GM18867 (cell line): ENCODE data around the gene ZNF334.

Source experiments
- ATAC-seq: cut with Tn5 transposase; IDR thresholded peaks from one replicate; pipeline ENCODE4 v1.9.1; 2021; ENCODE audit warnings: mild to moderate bottlenecking, moderate library complexity; ENCODE audit not compliant: unreplicated experiment

ZNF334 gene

DNA sequence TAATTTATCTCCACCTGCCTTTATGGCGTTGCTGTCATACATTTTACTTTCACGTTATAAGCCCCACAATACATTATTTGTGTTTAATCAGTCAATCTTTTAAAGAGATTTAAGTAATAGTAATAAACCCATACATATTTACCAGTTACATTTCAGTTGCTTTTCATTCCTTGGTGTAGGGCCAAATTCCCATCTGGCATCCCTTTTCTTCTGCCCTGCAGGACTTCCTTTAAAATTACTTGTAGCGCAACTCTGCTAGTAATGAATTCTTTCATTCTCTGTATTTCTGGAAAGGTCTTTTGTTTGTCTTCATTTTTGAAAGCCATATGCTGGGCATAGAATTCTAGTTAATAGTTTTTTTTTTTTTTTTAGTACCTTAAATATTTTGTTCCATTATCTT is 24.9 kb downstream of the ZNF334 start:
- ATAC-seq, result no peak

- ATAC-seq, result no peak
These were observed 25.7 kb downstream of the ZNF334 start for GRCh38 chr20:46487628-46488027.

- no peak for ATAC-seq
These were observed 27.9 kb downstream of the ZNF334 start for GRCh38 chr20:46485431-46485830.

DNA sequence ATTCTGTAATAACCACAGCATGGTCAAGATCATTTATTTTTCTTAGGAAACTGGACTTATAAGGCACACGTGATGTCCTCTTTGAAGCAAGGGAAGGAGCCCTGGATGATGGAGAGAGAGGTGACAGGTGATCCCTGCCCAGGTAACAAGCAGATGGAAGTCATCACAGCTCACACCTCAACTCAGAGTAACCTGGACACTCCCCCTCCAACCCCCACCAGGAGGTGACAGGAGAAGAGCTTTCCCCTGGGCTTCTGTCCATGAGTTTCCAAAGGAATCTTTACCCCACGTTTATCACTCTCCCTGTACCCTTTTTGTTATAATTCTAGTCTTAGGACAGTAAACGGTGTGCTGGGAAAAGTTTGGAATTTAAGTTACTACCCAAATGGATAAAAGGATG is 28.4 kb downstream of the ZNF334 start:
- ATAC-seq, result no peak

DNA sequence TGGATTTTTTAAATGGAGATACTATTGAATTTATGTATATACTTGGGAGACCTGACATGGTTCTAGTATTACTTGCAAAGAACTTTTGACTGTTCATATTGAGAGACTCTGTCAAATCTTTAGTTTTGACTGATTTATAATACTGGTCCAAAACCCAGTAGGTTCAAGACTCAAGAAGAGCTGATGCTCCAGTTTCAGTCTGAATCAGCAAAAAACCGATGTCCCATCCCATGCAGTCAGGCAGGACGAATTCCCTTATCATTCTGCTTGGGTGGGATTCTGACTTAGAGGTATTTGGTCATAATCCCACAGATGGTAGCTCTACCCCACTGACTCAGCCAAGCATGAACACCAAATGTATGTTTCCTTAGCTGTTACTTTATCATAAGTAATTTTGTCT is 29.5 kb downstream of the ZNF334 start:
- ATAC-seq, result no peak

DNA sequence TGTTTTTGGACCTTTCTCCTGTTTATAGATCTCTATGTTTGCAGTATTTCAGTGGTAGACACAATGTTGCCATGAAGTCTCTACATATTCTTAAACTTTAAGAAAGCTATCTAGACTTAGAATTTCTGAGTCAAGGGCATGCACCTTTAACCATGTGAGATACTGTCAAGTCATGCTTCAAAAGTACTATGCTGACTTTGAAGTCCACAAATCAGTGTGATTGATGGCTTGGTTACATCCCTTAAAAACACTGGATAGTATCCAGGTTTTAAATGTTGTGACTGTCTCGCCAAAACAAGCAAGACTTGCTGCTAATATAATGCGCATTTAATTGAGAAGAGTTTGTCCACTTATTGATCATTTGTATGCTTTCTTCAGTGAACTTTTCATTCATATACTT is 30.5 kb downstream of the ZNF334 start:
- no peak for ATAC-seq

- ATAC-seq, result no peak
These were observed 35.7 kb downstream of the ZNF334 start for GRCh38 chr20:46477640-46478039.

GRCh38 chr20:46477225-46477624 is 36.1 kb downstream of the ZNF334 start:
- no peak for ATAC-seq

- ATAC-seq, result no peak
These were observed 44.9 kb downstream of the ZNF334 start for GRCh38 chr20:46468508-46468907.

GRCh38 chr20:46464451-46464850 is 48.9 kb downstream of the ZNF334 start:
- ATAC-seq, result no peak

GRCh38 chr20:46463852-46464251 is 49.5 kb downstream of the ZNF334 start:
- no peak for ATAC-seq

DNA sequence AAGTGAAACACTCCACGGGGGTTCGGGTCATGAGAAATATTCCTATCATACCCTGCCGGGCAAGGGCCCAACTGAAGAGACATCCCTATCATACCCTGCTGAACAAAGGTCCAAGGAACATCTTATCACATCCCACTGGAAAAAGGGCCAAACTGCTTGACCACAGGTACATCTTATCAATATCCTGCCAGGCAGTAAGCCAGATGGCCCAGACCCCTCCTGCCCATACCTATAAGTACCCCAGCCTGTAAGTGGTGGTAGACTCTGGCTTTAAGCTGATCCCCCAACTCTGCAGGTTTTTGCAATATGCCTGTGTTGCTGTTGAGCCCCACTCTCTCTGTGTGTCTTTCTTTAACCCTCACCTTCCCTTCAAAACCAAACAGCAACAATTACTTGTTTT is 51.6 kb downstream of the ZNF334 start:
- no peak for ATAC-seq

GRCh38 chr20:46458866-46459750 is 54.3 kb downstream of the ZNF334 start:
- no peak for ATAC-seq

DNA sequence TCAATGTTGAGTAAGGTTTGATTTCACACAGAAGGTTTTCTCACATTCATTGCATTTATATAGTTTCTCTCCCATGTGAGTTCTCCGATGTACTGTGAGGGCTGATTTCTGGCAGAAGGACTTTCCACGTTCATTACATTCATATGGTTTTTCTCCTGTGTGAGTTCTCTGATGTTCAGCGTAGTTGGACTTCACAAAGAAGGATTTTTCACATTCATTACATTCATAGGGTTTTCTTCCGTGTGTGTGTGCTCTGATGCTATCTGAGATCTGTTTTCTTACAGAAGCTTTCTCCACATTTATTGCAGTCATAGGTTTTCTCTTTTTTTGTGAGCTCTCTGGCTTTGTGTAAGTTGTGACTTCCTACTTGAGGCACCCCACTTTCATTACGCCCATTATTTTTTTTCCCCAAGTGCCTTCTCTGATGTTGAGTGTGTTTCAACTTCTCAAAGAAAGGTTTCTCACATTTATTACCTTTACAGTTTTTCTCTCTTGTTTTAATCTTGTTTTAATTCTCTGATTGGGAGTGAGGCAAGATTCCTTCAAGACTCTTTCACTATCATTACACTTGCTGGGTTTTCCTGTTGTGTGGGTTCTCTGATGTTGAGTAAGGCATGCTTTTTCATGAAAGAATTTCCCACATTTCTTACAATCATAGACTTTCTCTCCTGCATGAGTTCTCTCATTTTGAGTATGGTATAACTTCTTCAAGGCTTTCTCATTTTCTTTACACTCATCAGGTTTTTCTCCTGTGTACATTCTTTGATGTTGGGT is 56.9 kb downstream of the ZNF334 start:
- no peak for ATAC-seq

DNA sequence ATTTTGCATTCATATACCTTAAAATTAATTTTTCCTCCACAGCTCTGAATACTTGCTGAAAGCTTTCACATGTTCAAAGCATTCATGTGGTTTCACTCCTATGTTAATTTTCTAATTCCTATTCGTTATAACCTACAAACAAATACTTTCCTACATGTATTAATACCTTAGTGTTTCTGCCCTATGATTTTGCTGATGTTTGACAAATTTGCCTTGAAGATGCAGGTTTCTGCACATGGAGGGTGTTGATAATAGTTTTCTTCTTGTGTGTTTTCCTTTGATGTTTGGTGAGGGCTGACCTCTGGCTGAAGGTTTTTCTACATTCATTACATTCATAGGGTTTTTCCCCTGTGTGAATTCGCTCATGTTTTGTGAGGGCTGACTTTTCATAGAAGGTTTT is 57.6 kb downstream of the ZNF334 start:
- ATAC-seq, result no peak
